ENCODE results near the gene ENTPD3.

ENTPD3 gene, protein sequence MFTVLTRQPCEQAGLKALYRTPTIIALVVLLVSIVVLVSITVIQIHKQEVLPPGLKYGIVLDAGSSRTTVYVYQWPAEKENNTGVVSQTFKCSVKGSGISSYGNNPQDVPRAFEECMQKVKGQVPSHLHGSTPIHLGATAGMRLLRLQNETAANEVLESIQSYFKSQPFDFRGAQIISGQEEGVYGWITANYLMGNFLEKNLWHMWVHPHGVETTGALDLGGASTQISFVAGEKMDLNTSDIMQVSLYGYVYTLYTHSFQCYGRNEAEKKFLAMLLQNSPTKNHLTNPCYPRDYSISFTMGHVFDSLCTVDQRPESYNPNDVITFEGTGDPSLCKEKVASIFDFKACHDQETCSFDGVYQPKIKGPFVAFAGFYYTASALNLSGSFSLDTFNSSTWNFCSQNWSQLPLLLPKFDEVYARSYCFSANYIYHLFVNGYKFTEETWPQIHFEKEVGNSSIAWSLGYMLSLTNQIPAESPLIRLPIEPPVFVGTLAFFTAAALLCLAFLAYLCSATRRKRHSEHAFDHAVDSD

DNA sequence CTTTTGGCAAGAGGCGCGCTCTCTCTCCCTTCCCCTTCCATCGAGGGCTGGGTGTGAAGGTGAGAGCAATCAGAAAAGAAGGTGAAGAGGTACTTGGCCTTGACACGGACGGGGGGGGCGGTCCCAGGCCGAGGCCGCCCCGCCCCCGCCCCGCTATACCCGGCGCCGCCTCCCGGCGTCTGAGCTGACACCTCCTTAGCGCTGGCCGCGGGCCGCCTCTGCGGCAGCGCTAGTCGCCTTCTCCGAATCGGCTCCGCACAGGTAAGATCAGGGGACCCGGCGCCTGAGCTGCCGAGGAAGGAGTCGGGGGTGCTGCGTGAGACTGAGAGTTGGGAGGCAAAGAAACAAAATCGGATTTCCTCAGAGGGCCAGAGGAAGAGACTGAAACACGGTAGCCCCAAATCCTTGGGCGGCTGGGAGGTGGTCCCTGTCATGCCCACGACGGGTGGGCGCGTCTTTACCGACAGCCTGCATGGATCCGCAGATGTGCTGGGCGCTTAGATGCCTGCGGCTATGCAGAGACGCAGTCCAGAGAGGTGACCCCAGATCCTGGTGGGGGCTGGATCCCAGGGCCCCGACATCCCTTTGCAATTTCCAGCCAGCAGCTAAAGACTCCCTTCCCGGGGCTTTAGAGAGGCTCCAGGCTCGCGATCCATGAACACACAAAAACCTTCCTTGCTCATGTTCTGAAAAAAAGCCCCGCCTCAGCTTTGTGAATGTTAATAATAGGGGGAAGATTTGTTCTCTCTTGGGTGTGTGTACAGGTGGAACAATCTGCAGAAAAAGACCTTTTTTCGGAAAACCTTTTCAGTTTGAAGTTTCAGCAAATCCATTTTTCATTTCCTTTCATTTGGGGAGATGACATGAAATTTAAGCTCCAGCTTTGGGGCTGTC lies at the start of gene ENTPD3:
Gene ENTPD3 (plus strand): TSS at position 184 of the 894 bp plus-strand sequence. CDS start 874 bp downstream, outside the sequence.
- DNase-seq: peak; percentile 11

- no peak for DNase-seq
Observed at GRCh38 chr3:40339871-40340270, 47.1 kb upstream of the ENTPD3 start.

- no peak for DNase-seq
Observed at GRCh38 chr3:40340541-40341170, 46.3 kb upstream of the ENTPD3 start.

- DNase-seq: no peak
Observed at GRCh38 chr3:40341671-40342070, 45.3 kb upstream of the ENTPD3 start.

GRCh38 chr3:40350529-40350928 lies 36.5 kb upstream of the ENTPD3 start:
- no peak for DNase-seq

- DNase-seq: no peak
Observed at GRCh38 chr3:40355410-40355809, 31.6 kb upstream of the ENTPD3 start.

DNA sequence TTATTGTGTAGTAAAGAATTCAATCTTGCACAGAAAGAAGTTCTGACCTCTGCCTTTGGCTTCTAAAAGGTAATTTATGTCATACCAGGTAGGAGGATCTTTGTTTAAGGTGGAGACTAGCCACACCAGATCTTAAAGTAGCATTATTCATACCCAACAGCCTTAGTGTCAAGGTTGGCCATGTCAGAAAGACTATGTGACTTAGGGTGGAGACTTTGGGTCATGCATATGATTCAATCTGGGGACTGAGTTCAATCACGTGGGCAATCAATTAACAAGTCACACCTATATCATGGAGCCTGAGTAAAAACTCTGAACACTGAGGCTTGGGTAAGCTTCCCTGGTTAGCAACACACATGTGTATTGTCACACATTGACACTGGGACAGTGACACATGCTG lies 28.5 kb upstream of the ENTPD3 start:
- no peak for DNase-seq

DNA sequence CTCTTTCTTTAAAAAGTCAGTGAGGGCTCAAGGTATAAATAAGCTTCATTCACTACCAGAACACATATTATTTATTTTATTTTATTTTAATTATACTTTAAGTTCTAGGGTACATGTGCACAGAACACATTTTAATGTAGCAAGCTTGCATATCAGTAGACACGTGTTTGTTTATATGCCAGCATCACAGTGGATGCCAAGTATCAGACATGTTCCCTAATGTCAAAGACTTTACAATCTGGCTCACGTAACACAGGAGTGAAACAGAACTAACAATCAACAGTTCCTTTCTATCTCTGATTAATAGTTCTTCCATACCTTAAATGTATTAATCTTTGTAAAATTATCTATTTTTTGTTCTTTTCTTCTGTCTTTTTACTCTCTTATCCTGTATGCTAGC lies 23.3 kb upstream of the ENTPD3 start:
- no peak for DNase-seq

DNA sequence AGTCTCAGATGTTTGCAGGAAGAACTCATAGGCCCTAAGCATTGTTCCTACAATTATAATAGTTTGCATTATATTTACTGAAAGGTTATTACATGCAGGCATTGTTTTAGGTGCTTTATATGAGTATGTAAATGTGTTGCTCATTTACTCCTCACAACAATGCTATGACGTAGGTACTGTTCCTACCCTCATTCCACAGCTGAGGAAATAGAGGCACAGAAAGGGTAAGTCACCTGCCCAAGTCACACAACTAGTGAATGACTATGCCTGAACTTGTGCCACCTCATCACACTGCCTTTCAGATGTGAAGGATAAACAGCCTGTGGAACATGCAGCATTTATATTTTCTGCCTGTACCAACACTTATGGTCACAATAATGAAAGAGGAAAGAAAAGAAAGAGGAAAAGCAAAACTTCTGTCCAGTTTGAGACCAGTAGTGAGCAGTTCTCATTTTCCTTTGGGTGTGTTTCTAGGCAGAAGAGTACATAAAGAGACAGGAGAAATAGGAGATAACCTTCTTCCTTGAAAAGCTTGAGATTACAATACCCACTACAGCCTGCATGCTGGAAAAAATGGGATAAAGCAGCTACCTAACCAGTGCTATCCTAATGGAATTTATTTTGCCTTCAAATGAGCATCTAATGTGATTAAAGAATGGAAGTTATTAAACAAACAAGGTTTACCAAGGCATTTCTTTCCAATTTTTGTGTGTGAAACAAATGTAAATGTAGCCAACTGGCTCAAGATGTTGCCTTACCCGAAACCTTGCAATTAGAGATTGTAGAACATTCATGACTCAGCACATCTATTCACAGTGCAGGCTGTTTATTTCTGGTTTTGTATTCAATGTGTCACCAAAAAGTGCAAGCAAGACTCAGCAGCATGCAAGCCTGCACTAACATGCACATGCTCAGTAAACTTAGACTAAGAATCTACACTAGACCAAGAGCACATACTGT lies 20.5 kb upstream of the ENTPD3 start:
- DNase-seq: no peak

- DNase-seq: no peak
Observed at GRCh38 chr3:40369716-40370115, 17.3 kb upstream of the ENTPD3 start.

- DNase-seq: no peak
Observed at GRCh38 chr3:40377822-40378221, 9.2 kb upstream of the ENTPD3 start.

DNA sequence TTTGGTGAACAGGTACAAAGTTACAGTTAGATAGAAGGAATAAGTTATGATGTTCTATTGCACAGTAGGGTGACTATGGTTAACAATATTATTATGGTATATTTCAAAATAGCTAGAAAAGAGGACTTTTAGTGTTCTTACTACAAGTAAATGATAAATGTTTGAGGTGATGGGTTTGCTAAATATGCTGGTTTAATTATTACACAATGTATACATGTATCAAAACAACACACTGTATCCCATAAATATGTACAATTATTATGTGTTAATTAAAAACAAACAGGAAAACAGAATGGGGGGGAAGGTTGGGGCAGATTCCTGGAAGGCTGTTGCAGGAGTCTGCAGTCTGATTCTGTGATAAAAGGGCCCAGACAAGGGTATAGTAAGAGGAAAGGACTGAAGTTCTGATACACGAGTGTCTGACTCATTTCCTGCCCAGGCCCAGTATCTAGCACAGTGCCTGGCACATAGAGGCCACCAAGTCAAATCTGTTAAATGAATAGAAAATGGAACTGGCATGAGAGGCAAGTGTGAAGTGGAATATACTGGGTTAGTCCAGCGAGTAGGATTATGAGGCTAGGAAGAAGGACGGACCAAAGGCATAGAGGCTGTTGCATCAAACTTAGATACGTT lies 7.2 kb upstream of the ENTPD3 start:
- DNase-seq: no peak

- no peak for DNase-seq
Observed at GRCh38 chr3:40381904-40382616, 4.9 kb upstream of the ENTPD3 start.

- DNase-seq: no peak
Observed at GRCh38 chr3:40382617-40382979, 4.4 kb upstream of the ENTPD3 start.

DNA sequence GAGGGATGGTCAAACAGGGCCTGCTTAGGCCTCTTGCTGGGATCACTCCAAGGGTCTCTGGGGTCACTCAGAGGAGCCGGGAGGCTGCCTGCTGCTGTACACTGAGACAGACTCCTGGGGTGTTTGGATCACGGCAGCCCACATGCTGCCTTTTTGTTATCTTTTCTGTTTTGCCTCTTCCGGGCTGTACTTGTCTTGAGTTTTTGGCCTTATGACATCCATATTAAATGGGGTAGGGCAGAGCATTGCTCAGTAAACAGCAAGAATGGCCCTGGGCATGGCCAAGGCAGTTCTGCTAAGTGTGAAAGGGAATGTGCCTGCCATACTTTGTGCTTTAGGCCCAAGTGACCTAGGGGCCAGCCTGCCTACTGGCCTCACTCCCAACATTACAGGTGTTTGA lies 771 bp upstream of the ENTPD3 start:
- no peak for DNase-seq

DNA sequence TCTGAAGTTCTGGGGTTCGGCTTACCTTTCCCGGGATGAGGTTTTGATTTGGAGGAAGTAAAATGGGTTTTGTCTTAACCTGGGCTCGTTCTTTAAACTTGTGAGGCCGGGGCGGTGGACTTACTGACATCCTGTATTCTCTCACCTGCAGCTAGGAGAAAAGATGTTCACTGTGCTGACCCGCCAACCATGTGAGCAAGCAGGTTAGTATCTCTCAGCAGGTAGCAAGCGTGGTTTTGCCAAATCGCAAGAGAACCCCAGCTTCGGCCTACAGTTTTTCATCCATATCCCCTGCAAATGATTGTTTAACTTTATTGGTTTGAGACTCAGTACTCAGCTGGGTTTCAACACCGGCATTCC lies 891 bp downstream of the ENTPD3 start:
- no peak for DNase-seq

DNA sequence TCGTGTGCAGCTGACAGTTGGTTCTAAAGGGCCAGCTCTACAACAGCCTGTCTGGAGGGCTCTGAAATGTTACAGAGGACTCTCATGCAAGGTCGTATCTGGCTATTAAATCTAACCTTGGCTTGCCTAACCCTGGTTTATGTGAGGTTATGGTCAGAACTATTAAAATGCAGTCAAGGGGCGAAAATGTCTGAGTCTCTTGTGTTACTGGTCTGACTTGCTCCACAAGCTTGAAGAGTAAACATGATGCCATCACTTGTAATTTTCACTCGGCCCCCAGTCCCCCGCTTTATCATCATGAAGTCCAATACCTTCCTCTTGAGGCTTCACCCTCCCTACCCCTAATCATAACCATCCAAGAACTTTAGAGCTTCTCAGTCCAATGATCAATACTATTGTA lies 9.4 kb downstream of the ENTPD3 start:
- no peak for DNase-seq

DNA sequence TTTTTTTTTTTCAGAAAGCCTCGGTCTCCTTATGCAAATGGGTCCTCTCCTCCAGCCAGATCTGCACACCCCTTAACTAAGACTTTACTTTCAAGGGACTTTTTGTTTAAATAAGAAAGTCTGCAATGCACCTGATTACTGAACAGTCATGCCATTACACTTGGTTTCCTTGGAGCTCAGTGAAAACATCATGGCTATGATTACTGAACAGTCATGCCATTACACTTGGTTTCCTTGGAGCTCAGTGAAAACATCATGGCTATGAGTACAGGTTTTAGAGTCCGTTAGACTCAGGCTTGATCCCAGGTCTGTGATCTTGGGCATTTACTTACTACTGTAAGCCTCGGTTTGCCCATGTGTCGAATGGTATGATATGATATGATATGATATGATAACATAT lies 10.1 kb downstream of the ENTPD3 start:
- DNase-seq: no peak

- DNase-seq: no peak
Observed at GRCh38 chr3:40397912-40398311, 10.9 kb downstream of the ENTPD3 start.

DNA sequence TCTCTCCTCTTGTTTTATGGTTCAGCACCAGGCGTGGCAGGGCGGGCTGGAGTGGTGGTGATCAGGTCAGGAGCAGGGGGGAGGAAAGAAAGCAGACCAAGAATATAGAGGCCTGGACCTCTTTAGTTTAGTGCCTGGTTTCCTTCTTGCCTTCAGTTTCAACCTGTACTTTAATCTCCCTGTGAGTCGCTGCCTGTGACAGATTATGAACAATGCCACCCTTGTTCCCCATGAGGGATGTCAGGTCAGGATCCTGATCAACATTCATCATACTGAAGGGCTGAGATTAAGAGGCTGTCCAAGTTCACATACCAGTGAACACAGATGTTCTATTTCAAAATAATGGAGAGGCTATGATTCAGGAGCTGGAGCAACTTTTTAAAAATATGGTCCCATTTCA lies 11.4 kb downstream of the ENTPD3 start:
- no peak for DNase-seq

DNA sequence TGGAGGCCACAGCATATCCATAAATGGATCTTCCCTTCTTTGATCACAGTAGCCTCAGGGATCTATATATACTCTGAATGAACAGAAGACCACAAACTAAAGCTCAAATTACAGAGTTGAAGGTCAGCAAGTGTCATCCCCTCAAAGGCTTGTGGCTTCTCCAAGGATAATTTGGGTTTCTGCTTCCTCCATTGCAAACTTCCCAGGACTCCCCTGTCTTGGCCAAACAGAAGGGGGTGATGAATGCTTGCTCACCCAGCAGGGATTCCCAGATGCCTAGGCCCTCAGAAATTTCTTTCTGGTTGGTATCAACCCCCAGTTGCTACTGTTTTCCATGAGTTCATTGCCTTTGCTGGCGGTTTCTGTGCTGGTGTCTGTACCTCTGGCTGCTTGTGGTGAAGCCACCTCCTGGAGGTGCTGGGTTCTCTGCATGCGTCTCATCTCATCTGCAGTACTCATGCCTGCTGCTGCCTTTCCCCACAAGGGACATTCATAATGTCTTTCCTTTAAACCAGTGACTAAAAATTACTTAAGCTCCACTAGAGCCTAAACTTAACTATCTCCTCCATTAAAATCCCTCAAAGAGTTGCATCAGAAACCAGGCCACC lies 17.7 kb downstream of the ENTPD3 start:
- no peak for DNase-seq

Data from activated T-cell treated with anti-CD3 and anti-CD28 coated beads for 4 hours (primary cell).